Activated naive CD4-positive, alpha-beta T cell treated with anti-CD3 and anti-CD28 coated beads, Interleukin-2, amount 50 U/mL, for 16 hours (primary cell): ENCODE results near the gene MLST8.
A peak's percentile ranks its signal among the peaks of the same experiment; 100 is the strongest.
"Not testable (repeated sequence)": the region's sequence is repeated elsewhere in the genome, so short reads cannot be mapped to it uniquely, and the experiment has no call there.

Source experiments
- DNase-seq: peaks from one replicate; pipeline ENCODE4 v3.0.0-alpha.2; 2020

Gene MLST8

DNA sequence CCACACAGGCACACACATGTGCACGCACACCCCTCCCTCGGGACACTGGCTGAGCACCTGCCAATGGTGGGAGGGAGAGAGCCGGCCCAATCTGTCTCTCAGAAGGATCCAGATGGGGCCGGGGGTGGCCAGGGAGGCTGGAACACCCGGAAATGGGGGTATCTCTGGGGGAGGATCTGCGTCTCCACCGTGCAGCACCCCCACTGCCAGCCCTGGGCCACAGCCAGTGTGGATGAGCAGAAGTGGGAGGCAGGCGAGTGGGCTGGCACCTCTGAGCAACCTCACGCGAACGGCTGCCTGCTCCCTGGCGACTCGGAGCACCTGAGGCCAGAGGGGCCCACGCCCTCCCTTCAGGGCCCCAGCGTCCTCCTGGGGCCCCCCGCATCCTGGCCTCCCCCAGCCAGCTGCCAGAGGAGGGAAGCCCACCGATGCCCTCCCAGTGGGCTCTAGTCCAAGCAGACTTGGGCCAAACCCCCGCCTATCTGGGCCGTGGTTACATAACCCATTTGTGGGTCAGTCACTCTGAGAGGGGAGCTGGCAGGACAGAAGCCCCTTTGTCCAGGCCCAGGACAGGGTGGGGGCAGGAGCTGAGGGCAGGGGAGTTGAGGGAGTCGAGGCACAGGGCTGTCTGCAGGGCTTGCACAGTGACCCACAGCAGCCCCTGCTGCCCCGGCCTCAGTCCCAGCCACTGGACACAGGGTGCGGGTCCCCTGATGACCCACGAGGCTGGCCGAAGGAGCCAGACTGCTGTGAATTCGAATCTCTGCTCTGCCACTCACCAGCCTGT is 14.4 kb upstream of the MLST8 start:
- no peak for DNase-seq

DNA sequence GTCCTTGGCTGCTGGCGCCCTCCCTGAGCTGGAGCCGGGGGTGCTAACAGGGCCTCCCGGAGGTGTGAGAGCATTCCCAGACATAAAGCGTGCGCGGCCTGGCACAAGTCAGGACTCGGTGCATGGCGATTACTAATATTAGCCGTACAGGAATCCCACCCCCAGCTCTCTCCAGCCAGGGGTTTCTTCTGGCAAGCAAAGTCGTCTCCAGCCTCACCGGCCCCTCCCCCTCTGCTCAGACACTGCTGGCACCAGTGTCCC is 13.9 kb upstream of the MLST8 start:
- no peak for DNase-seq

DNA sequence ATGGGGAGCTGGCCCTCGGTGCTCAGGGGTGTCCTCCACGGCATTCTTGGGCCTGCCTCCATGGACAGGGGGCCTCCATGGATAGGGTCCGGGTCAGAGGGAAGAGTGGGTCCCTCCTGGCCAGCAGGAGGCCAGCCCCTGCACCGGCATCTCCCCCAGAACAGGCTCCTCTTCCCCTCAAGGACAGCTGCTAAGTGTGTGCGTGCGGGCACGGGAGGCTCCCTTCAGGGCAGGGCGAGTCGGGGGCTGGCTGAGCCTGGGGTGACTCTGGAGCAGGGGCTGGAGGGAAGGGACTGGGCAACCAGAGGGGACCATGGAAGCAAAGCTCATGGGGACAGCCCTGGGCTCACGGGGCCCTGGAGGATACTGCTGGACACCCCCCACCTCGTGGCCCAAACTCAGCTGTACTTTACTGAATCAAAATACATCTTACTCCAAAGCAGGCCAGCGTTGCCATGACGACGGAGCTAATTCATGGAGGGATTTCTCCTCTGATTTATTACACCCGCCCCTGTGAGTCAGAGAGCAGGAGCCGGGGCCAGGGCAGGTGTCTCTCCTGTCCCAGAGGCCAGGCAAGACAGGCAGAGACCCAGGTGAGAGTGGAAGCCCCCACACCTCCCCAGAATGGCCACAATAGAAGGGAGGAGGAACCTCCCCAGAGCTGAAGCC is 11.0 kb upstream of the MLST8 start:
- DNase-seq, result no peak

DNA sequence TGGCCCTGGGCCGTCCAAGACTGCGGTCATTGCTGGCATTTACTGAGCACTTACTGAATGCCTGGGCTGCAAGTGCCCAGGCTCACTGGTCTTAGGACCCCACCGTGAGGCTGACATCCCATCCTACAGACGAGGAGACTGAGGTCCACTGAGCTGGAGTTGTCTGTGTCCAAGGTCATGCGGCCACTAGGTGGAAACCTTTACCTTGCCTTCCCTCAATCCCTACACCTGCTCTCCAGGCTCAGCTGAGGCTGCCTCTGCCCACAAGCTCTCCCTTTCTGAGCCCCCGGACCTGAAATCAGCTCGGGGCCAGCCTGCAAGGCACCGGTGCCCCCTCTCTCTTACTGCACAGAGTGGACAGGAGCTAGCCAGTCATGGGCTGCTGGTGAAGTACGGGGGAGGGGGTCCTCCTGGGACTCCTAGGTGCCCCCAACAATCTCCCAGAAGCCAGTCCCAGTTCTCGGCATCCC is 10.4 kb upstream of the MLST8 start:
- peak; percentile 46 for DNase-seq

DNA sequence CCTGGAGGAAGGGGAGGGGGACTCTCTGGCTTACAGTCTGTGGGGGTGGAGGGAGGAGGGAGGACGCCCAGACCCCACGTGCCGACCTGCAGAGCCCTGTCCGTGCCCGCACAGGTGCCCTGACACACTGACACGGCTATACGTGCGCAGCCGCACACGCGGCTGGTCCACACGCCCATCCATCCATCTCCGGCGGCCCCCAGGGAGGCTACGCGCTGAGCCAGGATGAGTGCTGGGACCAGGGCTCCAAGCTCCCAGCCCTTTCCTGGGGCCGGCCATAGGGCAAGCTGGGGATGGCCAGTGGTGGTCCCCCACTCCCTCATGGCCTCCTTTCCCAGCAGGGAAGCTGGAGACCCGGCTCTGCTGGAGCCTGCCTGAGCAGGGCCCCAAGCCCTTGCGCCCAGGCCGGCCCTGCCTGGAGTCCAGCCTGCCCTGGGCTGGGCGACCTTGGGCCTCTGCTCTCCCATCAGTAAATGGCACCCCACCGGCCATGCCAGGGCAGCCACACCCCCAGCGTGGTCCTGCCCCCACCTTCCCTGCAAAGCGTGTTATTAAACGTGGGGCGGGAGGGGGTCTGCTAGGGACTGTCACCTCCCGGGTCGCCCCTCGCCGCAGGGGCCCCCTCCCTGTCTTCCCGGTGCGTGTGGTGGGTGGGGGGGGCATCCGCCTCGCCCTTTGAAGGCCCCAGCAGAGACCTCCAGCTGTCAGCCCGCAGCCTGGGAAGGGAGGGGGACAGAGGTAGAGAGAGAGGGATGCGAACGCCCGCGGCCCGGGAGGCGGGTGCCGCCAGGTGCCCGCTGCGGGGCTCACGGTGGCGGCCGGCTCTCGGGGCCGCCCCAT is 9.7 kb upstream of the MLST8 start:
- DNase-seq, result no peak

DNA sequence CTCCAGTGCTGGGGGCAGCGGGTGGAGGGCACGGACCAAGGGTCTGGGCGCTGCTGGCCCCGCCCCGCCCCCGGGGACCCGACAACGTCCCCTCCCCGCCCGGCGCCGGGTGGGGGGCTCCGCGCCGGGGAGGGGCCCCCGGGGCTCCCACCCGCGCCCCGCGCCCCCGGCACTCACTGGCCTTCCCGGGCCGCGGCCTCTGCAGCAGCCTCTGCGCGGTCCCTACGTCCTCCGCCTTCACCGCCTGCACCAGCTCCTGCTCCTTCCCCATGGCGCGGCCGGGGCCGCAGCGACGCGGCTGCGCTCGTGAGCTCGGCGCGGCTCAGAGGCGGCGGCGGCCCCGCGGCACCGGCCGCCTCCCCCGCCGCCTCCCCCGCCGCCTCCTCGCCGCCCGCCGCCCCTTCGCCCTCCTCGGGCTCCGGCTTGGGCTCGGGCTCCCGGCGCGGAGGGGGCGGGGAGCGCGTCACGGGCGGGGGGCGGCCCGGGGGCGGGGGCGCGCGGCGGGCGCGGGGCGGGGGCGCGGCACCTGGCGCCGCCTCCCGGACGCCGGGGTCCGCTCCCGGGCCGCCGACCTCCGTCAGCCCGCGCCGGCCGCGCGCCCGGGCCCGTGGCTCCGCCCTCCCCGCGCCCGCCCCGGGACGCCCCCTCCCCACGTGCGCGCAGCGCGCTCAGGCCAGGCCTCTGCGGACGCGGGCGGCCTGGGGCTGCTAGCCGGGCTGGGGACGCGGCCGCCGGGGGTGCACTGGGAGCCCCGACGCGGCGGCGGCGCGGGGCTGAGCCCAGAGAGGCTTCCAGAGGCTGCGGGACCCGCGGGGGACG is 8.9 kb upstream of the MLST8 start, which contains the start of gene CASKIN1:
Gene CASKIN1, minus strand, starts transcription at position 444 of the 819 bp plus-strand sequence. Its CDS starts 173 bp downstream, at position 271.
- DNase-seq, result no peak

DNA sequence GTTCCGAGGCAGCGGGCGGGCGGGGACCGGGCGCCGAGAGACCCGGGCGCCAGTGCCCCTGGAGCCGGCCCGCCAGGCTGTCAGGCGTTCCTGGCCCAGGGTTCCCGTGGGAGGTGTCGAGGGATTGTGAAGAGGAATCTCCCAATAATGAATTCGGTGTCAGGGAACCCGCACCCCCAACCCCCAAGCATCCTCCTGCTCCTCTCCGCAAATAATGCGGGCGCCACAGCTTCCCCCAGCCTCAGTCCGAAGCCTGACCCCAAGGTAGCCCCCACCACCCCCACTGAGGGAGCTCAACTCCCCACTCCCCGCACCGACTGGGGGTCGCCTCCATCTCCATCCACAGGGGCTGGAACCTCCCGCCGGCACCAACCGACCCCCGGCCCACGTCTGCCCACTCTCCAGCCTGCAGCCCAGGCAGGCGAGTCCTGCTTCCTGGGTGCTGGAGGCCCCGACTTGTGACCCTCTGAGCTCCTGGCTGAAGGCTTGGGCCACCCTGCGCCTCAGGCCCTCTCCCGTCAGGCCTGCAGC is 8.2 kb upstream of the MLST8 start:
- DNase-seq, result no peak

DNA sequence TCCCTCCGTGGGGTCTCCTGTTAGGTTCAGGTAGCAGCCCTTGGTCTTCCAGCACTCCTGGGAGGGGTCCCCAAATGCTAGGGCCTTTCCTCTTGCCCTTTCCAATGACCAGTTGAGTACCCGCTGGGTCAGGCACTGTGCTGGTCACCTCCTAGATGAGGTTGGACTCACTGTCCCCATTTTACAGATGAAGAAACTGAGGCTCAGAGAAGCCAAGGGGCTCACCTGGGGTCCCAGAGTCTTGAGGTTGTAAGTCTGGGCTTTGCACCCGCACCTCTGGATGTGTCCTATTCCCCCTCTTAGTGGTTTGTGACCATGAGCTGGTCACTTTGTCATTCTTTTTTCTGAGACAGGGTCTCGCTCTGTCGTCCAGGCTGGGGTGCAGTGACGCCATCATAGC is 7.5 kb upstream of the MLST8 start:
- DNase-seq, result no peak

DNA sequence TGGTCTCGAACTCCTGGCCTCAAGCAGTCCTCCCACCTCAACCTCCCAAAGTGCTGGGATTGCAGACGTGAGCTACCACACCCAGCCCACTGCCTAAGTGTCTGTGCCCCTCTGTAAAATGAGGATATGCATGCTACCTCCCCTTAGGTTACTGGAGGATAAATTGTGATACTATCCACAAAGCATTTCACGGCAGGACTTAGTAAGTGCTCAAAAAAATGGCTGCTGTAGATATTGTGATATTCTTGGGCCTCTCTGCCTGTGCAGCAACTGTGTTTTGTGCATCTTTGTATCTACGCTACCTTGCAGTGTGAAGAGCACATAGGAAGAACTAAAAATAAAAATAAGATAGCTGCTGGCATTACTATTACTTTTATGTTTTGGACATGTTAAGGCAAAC is 7.0 kb upstream of the MLST8 start:
- DNase-seq, result no peak

DNA sequence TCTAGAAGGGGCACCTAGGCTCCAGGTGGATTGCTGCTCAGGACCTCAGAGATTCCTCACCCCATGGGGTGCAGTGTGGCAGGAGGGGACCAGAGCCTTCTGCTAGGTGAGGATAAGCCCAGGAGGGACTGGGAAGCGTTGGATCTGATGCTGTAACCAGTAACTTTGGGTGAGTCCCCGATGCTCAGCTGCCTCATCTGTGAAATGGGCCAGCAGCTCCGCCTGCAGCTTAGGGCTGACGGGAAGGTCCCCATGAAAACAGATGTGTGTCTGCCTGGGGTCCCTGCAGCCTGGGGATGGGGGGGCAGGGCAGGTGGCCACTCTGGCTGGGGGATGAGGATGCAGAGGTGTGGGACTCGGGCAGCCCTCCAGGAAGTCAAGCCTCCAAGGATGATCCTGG is 6.2 kb upstream of the MLST8 start:
- no peak for DNase-seq

DNA sequence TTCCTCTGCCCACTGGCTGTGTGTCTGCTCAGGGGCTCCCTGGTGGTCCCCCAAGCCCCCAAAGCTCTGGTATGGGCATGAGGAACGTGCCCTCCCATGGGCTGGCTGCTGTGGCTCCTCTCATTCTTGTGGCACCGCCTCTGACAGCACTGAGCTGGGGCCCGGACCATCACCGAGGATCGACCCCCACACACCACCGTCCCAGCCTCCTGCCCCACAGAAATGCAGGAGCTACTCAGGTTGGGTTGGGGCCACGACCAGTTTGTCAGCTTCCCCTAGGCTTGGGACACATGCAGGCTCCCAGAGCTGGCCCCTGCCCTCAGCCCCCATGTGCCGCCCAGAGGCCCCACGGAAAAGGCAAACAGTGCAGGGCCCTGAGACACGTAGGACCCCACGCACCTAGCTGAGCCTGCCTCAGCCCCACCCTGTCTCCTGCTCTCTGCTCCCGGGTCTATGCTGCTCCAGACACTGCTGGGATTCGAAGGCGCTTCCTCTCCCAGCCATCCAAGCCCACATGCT is 5.6 kb upstream of the MLST8 start:
- no peak for DNase-seq

DNA sequence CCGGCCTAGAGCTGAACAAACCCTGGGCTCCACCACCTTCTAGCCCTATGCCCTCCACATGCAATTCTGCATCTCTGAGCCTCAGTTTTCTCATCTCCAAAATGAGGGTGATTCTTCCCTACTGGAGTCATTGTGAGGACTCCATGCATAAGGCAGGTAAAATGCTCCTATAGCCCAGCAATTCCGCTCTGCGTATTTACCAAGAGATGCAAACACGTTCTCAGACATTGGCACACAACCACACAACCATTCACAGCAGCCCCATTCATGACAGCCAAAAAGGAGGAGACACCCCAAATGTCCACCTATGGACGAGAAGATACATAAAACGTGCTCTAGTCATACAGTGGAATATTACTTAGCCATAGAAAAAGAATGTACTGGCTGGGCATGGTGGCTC is 4.9 kb upstream of the MLST8 start:
- DNase-seq, result no peak

DNA sequence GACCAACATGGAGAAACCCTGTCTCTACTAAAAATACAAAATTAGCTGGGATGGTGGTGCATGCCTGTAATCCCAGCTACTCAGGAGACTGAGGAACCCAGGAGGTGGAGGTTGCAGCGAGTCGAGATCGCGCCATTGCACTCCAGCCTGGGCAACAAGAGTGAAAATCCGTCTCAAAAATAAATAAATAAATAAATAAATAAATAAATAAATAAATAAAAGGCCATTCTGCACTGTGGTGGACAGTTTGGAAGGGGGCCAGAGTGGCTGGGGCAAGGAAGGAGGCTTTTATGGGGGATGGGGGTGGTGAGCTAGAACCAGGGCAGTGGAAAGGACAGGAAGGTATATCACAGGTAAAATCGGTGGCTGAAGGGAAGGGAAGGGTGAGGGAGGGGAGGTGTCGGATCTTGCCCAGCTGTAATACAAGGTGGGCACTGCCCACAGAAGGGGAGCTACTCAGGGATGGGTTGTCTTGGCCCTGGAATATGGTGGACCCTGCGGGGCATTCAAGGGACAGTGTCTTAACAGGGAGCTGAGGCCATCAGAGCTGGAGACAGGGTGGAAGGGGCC is 2.0 kb upstream of the MLST8 start:
- DNase-seq, result not testable (repeated sequence)

DNA sequence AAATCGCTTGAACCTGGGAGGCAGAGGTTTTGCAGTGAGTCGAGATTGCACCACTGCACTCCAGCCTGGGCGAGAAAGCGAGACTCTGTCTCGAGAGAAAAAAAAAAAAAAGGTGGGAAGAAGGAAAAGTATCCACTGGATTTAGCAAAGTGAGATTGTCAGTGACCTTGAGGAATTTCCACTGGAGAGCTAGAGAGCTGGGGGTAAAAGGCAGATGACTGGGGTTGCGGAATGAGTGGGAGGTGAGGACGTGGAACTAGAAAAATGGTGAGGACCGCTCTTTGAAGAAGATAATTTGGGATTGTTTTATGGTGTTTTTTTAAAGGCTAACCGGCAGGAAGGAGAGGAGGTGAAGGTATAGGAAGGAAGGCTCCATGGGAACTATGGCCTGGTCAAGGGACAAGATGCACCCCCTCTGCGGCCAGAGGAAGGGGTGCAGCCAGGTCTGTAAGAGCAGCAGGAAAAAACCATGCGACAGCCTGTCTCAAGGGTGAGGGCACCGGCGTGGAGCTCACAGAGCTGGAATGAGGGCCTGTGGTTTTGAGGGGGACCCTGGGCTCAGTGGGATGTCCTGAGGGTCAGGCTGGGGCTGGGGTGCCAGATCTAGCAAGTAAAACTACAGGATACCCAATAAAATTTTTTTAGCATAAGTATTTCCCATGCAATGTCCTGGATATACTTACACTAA is 694 bp upstream of the MLST8 start:
- DNase-seq, result no peak

DNA sequence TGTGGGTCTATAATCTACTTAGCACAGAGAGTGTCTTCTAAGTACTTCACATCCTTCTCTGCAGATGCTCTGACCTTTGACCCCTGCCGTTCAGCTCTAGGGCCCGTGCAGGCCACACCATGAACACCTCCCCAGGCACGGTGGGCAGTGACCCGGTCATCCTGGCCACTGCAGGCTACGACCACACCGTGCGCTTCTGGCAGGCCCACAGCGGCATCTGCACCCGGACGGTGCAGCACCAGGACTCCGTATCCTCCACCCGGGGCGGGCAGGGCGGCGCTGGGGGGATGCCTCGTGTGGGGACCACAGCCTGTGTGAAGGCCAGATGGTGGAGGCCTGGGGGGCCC is 686 bp downstream of the MLST8 start:
- DNase-seq, result no peak

DNA sequence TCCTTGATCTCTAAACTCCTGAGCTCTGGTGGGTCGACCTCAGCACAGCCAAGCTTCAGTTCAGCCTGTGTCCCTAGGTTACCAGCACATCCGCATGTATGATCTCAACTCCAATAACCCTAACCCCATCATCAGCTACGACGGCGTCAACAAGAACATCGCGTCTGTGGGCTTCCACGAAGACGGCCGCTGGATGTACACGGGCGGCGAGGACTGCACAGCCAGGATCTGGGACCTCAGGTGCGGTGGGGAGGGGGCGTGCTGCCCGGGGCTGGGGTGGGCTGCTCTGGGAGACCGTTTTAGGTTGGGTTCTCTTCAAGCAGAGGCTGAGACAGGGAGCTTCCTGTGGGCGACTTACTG is 1.1 kb downstream of the MLST8 start:
- no peak for DNase-seq

DNA sequence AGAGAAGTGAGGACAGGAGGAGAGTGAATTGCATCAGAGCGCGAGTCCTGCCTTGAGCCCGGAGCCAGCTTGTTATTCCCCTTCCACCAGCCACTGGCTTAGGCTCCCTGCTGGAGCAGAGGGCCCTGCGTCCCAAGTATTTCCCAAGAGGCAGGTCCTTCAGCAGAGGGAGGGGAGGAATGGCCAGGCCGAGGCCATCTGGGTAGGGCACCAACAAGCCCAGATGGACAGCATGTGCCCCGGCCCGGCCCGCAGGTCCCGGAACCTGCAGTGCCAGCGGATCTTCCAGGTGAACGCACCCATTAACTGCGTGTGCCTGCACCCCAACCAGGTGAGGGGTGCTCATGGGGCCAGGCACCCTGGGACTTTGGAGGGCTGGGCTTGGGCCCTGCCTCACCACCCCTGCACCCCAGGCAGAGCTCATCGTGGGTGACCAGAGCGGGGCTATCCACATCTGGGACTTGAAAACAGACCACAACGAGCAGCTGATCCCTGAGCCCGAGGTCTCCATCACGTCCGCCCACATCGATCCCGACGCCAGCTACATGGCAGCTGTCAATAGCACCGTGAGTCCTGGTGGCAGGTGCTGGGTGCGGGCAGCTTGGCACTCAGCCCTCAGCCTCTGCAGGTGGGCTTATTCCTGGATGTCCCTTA is 1.7 kb downstream of the MLST8 start:
- no peak for DNase-seq

DNA sequence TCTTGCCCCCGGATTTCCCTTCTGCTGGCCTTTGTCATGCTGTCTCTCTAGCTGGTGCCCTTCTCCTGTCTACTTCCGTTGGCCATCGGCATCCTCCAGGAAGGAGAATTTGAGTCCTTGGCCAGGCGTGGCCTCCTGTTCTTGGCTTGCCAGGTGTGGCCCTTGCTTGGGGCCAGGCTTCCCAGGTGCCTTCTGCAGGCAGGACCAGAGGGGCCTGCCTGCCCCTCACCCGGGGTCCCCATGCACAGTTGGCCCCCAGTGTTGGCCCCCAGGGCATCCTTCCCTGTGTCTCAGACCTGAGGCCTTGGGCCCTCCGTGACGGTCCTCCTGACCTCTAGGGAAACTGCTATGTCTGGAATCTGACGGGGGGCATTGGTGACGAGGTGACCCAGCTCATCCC is 2.6 kb downstream of the MLST8 start:
- DNase-seq, result no peak

DNA sequence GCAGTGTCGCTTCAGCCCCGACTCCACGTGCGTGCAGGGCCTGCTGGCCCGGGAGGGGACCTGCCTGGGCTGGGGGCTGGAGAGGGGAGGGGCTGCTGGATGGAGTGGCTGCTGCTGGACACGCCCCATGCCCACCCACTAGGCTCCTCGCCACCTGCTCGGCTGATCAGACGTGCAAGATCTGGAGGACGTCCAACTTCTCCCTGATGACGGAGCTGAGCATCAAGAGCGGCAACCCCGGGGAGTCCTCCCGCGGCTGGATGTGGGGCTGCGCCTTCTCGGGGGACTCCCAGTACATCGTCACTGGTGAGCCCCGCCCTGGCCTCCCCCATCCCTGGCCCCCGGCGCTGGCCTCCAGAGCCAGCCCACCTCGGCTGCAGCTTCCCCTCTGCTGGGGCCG is 3.1 kb downstream of the MLST8 start:
- DNase-seq, result no peak

DNA sequence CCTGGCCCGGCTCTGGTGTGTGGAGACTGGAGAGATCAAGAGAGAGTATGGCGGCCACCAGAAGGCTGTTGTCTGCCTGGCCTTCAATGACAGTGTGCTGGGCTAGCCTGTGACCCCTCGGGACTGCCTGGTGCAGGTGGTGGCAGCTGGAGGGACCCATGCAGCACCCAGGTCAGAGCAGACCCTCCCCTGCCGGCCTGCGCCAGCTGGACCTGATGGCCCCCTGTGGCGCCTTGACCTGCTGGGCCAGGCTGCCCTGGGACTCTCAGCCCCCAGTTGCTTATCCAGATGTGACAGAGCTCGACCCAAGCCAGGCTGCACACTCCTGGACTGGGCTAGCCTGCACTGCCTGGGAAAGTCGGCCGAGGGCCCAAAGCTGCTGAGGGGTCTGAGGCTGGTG is 3.5 kb downstream of the MLST8 start:
- no peak for DNase-seq
